Lower lobe of right lung (tissue), 2 donors: Measurements from ENCODE around the gene PDZD2. TPM values are rescaled to one million over a fixed set of nuclear protein-coding genes. Genes with fewer than 3 reads are reported as not detected.

Source experiments
- ATAC-seq, 2 donors: fragments of 200-7000 bp; cut with Tn5 transposase; one replicate each; pipeline ENCODE4 v1.9.1; 2020 to 2022; ENCODE audit warnings: mild to moderate bottlenecking in 2 of 2, moderate library complexity in 2 of 2
- DNase-seq: peaks from one replicate; pipeline ENCODE4 v3.0.0-alpha.2; 2020
- H3K27ac ChIP-seq: fragments of 200-600 bp; one replicate; pipeline ENCODE4 v1.8.0; 2022
- H3K27me3 ChIP-seq: fragments of 200-600 bp; one replicate; pipeline ENCODE4 v1.8.0; 2022; ENCODE audit warnings: low read depth
- H3K36me3 ChIP-seq: fragments of 200-600 bp; one replicate; pipeline ENCODE4 v1.8.0; 2022; ENCODE audit warnings: mild to moderate bottlenecking
- H3K4me1 ChIP-seq: fragments of 200-600 bp; one replicate; pipeline ENCODE4 v1.8.0; 2022
- H3K4me3 ChIP-seq: fragments of 200-600 bp; one replicate; pipeline ENCODE4 v1.8.0; 2022; ENCODE audit warnings: mild to moderate bottlenecking
- H3K9me3 ChIP-seq: fragments of 200-600 bp; one replicate; pipeline ENCODE4 v1.8.0; 2022
- intact Hi-C: fragments of 100-400 bp; cut with DNase I; formaldehyde crosslinking; loops from one replicate; pipeline ENCODE4 v1.11.0; 2022
- total RNA-seq: library from RNA; stranded (reverse); fragmentation: NEBNext Ultra II Directional; extraction: Animal tissue kit (Norgen Biotek cat#: 25700); gene quantifications from one replicate; pipeline ENCODE4 v1.2.1, GENCODE V29; 2021
- TF ChIP-seq, protein P1 (sequence below): fragments of 200-600 bp; IDR thresholded peaks from one replicate; pipeline ENCODE4 v1.8.0; 2022; ENCODE audit warnings: antibody characterized with exemption, mild to moderate bottlenecking
- donor health status: DM: no; HTN: yes; CAD: no; lungs with severe emphysema.

Gene PDZD2
- total RNA-seq, 1 donor from 2014 or later, result 67.8 TPM

DNA sequence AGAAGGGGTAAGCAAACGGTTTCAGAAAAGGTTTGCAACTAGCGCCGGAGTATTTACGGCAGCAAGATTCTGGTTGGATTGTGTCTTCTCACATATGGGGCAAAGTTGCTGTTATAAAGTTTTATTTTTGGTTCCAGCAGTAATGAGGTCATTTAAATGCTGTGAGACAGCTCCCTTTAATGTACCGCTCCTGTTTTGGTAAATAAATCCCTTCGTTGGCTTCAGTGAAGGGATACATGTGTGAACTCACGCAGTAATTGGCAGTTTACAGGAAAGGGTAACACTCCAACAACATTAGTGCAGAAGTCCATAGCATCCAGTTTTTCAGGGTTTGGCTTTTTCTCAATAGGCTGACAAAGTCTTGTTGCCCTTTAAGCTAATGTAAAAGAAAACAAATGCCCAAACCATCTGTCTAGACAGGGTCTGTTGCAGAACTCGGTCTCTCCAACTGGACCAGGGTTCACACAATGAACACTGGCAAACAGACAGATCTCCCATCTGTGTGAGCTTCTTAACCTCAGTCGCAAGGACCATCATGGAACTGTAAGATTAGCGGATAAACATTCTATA lies 351.2 kb downstream of the PDZD2 start:
- no peaks in the 10 kb centered on the region for H3K27me3 ChIP-seq
- ATAC-seq (no peak), DNase-seq (no peak)
- H3K9me3 ChIP-seq, result no peaks in the 10 kb centered on the region
- no peak overlapping the region for H3K4me3 ChIP-seq
- H3K4me1 ChIP-seq, result no peaks in the 10 kb centered on the region
- H3K36me3 ChIP-seq, result no peaks in the 10 kb centered on the region
- TF ChIP-seq, protein P1, sequence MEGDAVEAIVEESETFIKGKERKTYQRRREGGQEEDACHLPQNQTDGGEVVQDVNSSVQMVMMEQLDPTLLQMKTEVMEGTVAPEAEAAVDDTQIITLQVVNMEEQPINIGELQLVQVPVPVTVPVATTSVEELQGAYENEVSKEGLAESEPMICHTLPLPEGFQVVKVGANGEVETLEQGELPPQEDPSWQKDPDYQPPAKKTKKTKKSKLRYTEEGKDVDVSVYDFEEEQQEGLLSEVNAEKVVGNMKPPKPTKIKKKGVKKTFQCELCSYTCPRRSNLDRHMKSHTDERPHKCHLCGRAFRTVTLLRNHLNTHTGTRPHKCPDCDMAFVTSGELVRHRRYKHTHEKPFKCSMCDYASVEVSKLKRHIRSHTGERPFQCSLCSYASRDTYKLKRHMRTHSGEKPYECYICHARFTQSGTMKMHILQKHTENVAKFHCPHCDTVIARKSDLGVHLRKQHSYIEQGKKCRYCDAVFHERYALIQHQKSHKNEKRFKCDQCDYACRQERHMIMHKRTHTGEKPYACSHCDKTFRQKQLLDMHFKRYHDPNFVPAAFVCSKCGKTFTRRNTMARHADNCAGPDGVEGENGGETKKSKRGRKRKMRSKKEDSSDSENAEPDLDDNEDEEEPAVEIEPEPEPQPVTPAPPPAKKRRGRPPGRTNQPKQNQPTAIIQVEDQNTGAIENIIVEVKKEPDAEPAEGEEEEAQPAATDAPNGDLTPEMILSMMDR, result no peak
- H3K27ac ChIP-seq, result no peak overlapping the region
- intact Hi-C loops, result no loop called here

DNA sequence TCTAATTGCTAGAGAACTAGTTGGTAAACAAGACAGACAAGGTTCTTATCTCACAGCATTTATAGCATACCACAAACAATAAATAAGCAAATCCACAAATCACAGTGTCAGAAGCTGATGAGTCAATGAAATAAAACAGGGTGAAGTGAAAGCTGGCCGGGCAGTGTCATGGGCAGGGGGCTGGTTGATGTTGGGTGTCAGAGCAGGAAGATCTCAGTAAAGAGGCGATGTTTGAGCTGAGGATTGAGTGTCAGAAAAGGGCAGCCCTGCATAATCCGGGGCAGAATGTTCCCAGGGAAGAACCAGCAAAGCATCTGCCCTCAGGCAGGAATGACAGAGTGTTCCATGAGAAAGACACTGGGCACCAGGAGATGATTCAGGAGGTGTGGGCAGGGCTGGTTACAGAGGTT lies 351.8 kb downstream of the PDZD2 start:
- Histone ChIP-seq H3K4me1 (no peaks in the 10 kb centered on the region), H3K27ac (no peak overlapping the region), H3K4me3 (no peak overlapping the region), H3K27me3 (no peaks in the 10 kb centered on the region), H3K36me3 (peaks cover under 1% of the 10 kb centered on the region), H3K9me3 (no peaks in the 10 kb centered on the region)
- intact Hi-C loops, result no loop called here
- DNase-seq (no peak), ATAC-seq (no peak)
- TF ChIP-seq, protein P1, result no peak

DNA sequence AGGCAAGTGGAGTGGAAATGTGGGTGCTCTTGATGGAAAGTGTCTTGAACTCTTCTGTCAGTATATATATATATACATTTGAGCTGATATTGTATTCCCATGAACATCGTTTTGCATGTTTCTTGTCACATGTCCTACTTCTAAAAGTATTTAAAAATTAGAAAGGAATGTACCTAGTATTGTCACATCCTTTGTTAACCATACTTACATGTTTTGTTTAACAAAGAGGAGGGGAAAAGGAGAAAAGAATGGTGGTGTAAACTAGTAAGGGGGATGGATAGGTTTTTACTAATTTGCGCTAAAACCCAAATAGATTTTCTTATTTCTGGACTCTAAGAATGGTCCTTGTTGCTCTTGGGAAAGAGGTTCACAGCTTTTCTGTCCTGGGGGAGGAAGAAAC lies 353.4 kb downstream of the PDZD2 start:
- intact Hi-C loops, result no loop called here
- H3K9me3 ChIP-seq, result no peaks in the 10 kb centered on the region
- H3K27ac ChIP-seq, result no peak overlapping the region
- DNase-seq (no peak), ATAC-seq (no peak)
- TF ChIP-seq, protein P1, result no peak
- no peak overlapping the region for H3K4me3 ChIP-seq
- H3K27me3 ChIP-seq, result no peaks in the 10 kb centered on the region
- peaks cover 7% of the 10 kb centered on the region for H3K36me3 ChIP-seq
- no peaks in the 10 kb centered on the region for H3K4me1 ChIP-seq

DNA sequence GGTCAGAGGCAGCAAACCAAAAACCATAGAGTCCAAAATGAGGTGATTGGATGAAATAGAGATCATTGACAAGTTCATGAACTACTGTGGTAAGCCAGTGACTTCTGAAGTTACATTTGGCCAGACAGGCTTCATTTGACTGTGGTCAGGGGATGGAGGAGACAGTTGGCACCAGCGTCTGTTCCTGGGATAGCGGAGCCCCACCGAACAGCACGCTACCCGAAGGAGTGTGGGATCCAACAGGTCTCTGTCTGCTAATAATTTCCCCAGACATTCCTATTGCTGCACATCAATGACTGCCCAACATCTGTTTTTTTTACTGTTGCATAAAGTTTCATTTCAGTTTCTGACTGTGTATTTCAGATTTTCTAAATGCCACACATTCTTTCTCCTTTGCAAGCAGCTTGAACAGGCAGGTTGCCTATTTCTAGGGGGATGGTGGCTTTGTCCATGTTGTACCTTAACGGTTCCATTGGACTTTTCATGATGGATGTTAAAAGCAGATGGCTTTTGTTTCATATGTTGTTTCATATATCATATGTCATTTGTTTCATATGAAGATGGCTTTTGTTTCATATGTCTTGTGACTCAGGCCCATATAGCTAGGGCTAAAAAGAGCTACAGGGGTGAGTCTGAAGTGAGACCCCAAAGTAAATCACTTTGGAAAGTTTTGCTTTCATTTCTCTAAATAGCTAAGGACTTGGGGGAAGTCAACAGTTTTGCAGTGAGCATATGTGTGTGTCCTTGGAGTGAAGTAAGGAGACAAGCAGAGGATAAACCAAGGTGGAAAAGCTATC lies 354.4 kb downstream of the PDZD2 start:
- DNase-seq, result no peak
- H3K36me3 ChIP-seq, result peaks cover 7% of the 10 kb centered on the region
- no peaks in the 10 kb centered on the region for H3K9me3 ChIP-seq
- intact Hi-C loops, result no loop called here
- peak in 1 of 2 donors; percentile 29 for ATAC-seq
- TF ChIP-seq, protein P1, result no peak
- no peak overlapping the region for H3K4me3 ChIP-seq
- H3K27me3 ChIP-seq, result no peaks in the 10 kb centered on the region
- H3K27ac ChIP-seq, result no peak overlapping the region
- H3K4me1 ChIP-seq, result no peaks in the 10 kb centered on the region

DNA sequence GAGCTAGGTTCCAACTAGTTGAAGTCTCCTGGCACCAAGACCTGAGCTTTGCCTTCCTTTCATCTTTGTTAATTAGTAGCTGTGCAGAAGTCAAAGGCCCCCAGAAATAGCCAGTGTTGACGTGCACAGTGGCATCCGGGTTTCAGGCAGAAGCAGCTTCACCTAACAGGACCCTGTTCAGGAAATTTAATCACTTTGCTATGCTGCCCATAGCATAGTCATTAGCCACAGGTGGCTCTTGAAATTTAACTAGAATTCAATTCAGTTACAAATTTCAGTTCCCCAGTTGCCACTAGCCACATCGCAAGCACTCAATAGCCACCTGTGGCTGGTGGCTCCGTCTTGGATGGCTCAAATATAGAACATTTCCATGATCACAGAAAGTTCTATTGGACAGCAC lies 356.1 kb downstream of the PDZD2 start:
- intact Hi-C loops, result no loop called here
- no peak for ATAC-seq
- peaks cover 15% of the 10 kb centered on the region for H3K36me3 ChIP-seq
- no peaks in the 10 kb centered on the region for H3K4me1 ChIP-seq
- H3K27ac ChIP-seq, result no peak overlapping the region
- no peaks in the 10 kb centered on the region for H3K27me3 ChIP-seq
- H3K9me3 ChIP-seq, result no peaks in the 10 kb centered on the region
- TF ChIP-seq, protein P1, result no peak
- DNase-seq, result no peak
- no peak overlapping the region for H3K4me3 ChIP-seq
